Adrenal gland (tissue), 12 donors: ENCODE data around the gene MS4A10. TPM values are rescaled to one million over a fixed set of nuclear protein-coding genes. Genes with fewer than 3 reads are reported as not detected.
"Not testable (repeated sequence)": the region's sequence is repeated elsewhere in the genome, so short reads cannot be mapped to it uniquely, and the experiment has no call there.

Experiments used
- DNase-seq, 7 donors: peaks; one replicate each; pipeline ENCODE4 v3.0.0-alpha.2; 2019 to 2020
- H3K27ac ChIP-seq, 5 donors: fragments of 200-600 bp; sonication (generic) in 4 of 5; 1 replicate in 3 of 5; 2 replicates in 2 of 5; pipeline versions ENCODE4 v1.5.1 to v1.8.0; 2016 to 2020; ENCODE audit warnings: mild to moderate bottlenecking in 1 of 5
- H3K27me3 ChIP-seq: fragments of 200-600 bp; 2 replicates; pipeline ENCODE4 v1.8.0; 2021
- H3K36me3 ChIP-seq, 2 donors: fragments of 200-600 bp; replicated peaks in 1 of 2; 1 replicate in 1 of 2; 2 replicates in 1 of 2; pipeline versions ENCODE4 v1.5.1 to v1.8.0; 2018 to 2022
- H3K4me1 ChIP-seq, 2 donors: fragments of 200-600 bp; replicated peaks in 1 of 2; 1 replicate in 1 of 2; 2 replicates in 1 of 2; pipeline versions ENCODE4 v1.5.1 to v1.8.0; 2018 to 2021
- H3K4me3 ChIP-seq, 4 donors: fragments of 200-600 bp; sonication (generic) in 3 of 4; one replicate each; pipeline ENCODE4 v1.5.1; 2016 to 2018
- H3K9me3 ChIP-seq, 3 donors: fragments of 200-600 bp; sonication (generic) in 1 of 3; replicated peaks in 1 of 3; 1 replicate in 2 of 3; 2 replicates in 1 of 3; pipeline versions ENCODE4 v1.5.1 to v1.8.0; 2016 to 2021
- POLR2A ChIP-seq, 2 donors: fragments of 450-650 bp; IDR thresholded peaks; one replicate each; pipeline ENCODE4 v1.6.1; 2017; ENCODE audit warnings: antibody characterized with exemption in 2 of 2, mild to moderate bottlenecking in 2 of 2, moderate library complexity in 1 of 2
- WGBS, 4 donors: extraction: QIAGEN DNeasy Blood & Tissue Kit in 2 of 4; methylation state at CpG; one replicate each; pipeline versions ENCODE4 v1.1.5 to v1.1.7; 2013 to 2017; 5-methylcytosine and 5-hydroxymethylcytosine counted together
- intact Hi-C, 2 donors: fragments of 100-400 bp; cut with DNase I; formaldehyde crosslinking; loops; one replicate each; pipeline versions ENCODE4 v1.14.1 to v1.15.0; 2022 to 2023
- polyA plus RNA-seq, 3 donors: library from polyadenylated mRNA; stranded (reverse); fragments of 200-250 nt in 2 of 3; fragments of 350-450 nt in 1 of 3; fragmentation: Illumina TruSeq in 1 of 3; extraction: RNeasy Lipid Tissue Mini Kit (QIAGEN cat#74804) in 1 of 3; gene quantifications; one replicate each; pipeline ENCODE4 v1.2.3, GENCODE V29; 2013 to 2014
- total RNA-seq, 9 donors: library from RNA; depleted of rRNA in 4 of 9; stranded (reverse); fragments of >200 nt in 4 of 9; fragments of 120-200 nt in 1 of 9; fragmentation: NEBNext Ultra II Directional in 1 of 9; extraction: Animal tissue kit (Norgen Biotek cat#: 25700) in 1 of 9; gene quantifications; one replicate each; pipeline versions ENCODE4 v1.1.0 to v1.2.4, GENCODE V29; 2013 to 2023
- TF ChIP-seq, protein P1 (sequence below), 6 experiments: fragments of 450-650 bp in 4 of 6; fragments of 200-600 bp in 2 of 6; sonication (generic) in 1 of 6; IDR thresholded peaks; 1 replicate in 5 of 6; 2 replicates in 1 of 6; pipeline versions ENCODE4 v1.5.1 to v1.8.0; 2016 to 2021; ENCODE audit warnings: antibody characterized with exemption in 6 of 6, mild to moderate bottlenecking in 2 of 6, moderate library complexity in 1 of 6
- donor health status: healthy with polysubstance abuse.
- donor health status: Bipolar disorder and iron deficiency.
- donor health status: DM: yes; HTN: yes; CAD: no.
- donor health status: DM: no; HTN: no; CAD: no.
- donor health status: DM: no; HTN: no; CAD: no.
- donor health status: DM: yes; HTN: yes; CAD: no.

The MS4A10 gene
- total and polyA plus RNA-seq, 12 donors = not detected

DNA sequence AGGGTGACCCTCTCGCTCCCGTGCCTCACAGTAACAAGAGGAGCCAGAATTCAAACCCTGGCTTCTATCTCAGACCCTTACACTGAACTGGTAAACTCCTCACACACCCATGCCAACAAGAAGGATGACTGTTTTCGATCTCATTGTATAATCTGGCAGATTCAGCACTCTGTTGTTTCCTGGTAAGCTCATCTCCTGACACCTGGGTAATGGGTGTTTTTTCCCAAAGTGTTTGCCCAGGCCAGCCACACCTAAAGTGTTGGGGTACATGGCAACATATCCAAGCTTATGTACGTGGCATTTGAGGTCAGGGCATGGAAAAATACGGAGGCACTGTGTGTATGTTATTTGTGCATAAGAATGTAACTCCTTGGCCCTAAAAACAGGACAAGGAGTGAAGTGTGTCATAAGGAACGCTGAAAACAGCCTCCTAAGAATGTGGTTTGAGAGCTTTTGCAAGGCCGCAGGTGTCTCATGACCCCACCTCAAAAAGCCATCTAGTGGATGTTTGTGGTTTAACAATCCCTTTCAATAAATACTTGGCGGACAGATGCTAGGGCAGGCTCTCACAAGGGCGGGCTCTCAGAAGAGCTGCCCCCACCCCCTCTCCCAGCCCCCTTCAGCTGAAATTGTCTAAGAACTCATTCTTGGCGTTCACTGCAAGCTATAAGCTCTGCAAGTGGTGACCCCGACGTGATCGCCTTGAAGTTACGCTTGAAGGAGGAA lies 28.7 kb upstream of the MS4A10 start, which contains the start of gene MS4A15:
Gene MS4A15, plus strand, starts transcription at position 561 of the 726 bp plus-strand sequence. CDS start 6,867 bp downstream, outside the sequence.
- TF ChIP-seq, protein P1, sequence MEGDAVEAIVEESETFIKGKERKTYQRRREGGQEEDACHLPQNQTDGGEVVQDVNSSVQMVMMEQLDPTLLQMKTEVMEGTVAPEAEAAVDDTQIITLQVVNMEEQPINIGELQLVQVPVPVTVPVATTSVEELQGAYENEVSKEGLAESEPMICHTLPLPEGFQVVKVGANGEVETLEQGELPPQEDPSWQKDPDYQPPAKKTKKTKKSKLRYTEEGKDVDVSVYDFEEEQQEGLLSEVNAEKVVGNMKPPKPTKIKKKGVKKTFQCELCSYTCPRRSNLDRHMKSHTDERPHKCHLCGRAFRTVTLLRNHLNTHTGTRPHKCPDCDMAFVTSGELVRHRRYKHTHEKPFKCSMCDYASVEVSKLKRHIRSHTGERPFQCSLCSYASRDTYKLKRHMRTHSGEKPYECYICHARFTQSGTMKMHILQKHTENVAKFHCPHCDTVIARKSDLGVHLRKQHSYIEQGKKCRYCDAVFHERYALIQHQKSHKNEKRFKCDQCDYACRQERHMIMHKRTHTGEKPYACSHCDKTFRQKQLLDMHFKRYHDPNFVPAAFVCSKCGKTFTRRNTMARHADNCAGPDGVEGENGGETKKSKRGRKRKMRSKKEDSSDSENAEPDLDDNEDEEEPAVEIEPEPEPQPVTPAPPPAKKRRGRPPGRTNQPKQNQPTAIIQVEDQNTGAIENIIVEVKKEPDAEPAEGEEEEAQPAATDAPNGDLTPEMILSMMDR (IDR thresholded peaks at IDR 0.05) = peak in 1 of 6 experiments; percentile 15
- no peak for TF ChIP-seq POLR2A (IDR thresholded peaks at IDR 0.05)
- Histone ChIP-seq H3K9me3 (no peaks in the 10 kb centered on the region), H3K4me3 (no peak within 1 kb of the TSS), H3K27ac (no peak within 1 kb of the TSS), H3K4me1 (no peaks in the 10 kb centered on the region), H3K36me3 (no peaks in the 10 kb centered on the region), H3K27me3 (no peaks in the 10 kb centered on the region)
- no peak for DNase-seq
- intact Hi-C loops = no loop called here
- WGBS, 4 donors = 55 to 66% (median 62%) methylated on average over 14 of the region's 14 CpGs

DNA sequence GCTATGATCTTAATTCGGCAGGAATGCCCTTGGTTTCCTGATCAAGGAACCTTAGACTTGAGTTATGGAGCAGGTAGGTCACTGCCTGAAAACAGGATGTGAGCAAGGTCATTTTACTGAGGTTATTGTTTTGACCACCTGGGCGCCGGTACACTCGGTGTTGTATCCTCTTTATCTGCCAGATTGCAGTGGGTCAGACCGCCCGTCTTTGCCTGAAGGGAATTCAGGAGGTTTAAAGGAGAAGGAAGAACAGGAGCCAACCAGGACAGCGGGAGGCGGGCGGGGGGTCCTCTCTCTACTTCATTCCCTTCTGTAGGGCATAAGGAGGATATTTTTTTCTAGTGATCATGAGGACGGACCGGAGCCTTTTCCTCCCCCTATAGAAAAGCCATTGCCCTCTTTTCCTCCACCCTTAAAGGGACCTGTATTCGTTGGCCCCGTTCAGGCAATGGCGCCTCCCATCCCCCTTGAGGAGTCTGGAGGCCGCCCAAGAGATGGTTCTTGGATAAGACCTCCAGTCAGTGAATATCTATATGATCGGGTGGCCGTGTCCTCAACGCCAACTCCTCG lies 27.8 kb upstream of the MS4A10 start:
- DNase-seq = no peak
- Histone ChIP-seq H3K27me3 (no peaks in the 10 kb centered on the region), H3K4me3 (no peak overlapping the region), H3K27ac (no peak overlapping the region), H3K4me1 (no peaks in the 10 kb centered on the region), H3K9me3 (no peaks in the 10 kb centered on the region), H3K36me3 (no peaks in the 10 kb centered on the region)
- intact Hi-C loops = no loop called here
- TF ChIP-seq POLR2A (IDR thresholded peaks at IDR 0.05) = no peak
- TF ChIP-seq, protein P1 (IDR thresholded peaks at IDR 0.05) = no peak
- 85 to 93% (median 87%) methylated on average over 19 of the region's 19 CpGs for WGBS, 4 donors

DNA sequence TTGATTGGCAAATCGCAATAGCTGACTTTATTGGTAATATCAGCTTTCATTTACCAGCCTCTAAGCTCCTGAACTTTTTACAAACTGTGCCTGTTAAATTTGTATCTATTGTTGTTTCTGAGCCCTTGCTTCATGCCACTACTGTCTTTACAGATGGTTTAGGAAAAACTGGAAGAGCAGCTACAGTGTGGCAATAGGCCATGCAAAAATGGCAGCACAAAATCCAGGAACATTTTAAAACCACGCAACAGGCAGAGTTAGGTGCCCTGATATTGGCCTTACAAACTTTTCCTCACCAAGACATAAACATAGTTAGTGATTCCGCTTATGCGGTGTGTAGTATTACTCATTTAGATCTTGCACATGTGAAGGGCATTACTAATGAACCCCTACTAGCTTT lies 26.5 kb upstream of the MS4A10 start:
- intact Hi-C loops = not testable (repeated sequence)

DNA sequence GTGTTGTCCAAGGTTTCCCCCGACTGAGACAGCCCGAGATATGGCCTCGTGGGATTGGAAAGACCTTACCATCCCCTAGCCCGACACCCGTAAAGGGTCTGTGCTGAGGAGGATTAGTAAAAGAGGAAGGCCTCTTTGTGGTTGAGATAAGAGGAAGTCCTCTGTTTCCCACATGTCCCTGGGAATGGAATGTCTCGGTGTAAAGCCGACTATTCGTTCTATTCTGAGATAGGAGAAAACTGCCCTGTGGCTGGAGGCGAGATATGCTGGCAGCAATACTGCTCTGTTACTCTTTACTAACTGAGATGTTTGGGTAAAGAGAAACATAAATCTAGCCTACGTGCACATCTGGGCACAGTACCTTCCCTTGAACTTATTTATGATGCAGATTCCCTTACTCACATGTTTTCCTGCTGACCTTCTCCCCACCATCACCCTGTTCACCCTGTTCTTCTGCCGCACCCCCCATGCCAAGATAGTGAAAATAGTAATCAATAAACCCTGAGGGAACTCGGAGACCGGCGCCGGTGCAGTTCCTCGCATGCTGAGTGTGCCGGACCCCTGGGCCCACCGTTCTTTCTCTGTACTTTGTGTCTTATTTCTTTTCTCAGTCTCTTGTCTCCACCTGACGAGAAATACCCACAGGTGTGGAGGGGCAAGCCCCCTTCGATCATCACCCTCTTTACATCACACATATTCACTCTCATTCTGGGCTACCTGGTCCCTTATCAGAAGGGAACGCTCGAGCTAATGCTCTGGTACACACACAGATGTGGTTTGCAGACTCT lies 25.5 kb upstream of the MS4A10 start:
- H3K4me1 ChIP-seq, H3K4me3 ChIP-seq, H3K27ac ChIP-seq, H3K9me3 ChIP-seq, H3K27me3 ChIP-seq, DNase-seq, intact Hi-C loops, H3K36me3 ChIP-seq: not testable (repeated sequence)
- 64 to 78% (median 66%) methylated on average over 22 of the region's 22 CpGs for WGBS, 4 donors

More for the DNA sequence above, 26.5 kb upstream of the MS4A10 start:
- not testable (repeated sequence) for H3K36me3 ChIP-seq, H3K27ac ChIP-seq, H3K27me3 ChIP-seq, H3K4me3 ChIP-seq, H3K9me3 ChIP-seq, DNase-seq, H3K4me1 ChIP-seq
- WGBS, 4 donors = 88 to 92% (median 91%) methylated on average over 4 of the region's 4 CpGs

DNA sequence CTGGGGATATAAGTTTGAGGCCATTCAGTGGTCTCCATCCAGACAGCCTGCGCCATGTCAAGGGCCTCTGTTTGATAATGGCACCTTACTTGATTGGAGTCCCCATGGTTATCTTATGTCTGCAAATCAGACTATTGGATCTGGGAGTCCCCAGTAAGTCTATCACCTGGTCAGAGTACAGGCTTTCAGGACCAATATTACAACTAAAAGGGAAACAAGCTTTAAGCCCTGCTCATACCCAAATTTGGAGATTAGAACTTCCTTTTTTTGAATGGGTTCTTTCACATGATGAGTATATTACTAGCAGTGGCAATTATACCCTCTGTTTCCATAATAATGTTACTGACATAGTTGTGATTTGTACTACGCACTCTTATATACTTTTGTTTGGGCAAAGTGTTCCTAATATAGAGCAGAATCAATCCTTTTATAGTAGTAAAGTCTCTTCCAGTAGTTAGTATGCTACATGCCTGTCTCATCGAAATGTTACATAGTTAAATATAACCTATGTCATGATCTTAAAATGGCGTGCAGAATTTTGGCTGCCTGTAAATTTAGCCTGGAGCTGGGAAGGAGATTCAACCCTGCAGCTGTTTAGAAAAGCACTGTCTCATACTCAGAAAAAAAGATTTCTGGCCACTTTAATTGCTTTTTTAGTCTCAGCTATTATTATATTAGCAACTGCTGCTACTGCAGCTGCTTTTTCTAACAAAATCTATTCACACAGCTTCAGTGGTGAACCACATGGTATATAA lies 23.5 kb upstream of the MS4A10 start:
- 76 to 84% (median 77%) methylated on average over 4 of the region's 4 CpGs for WGBS, 4 donors
- intact Hi-C loops = no loop called here
- Histone ChIP-seq H3K4me3 (no peak overlapping the region), H3K9me3 (no peaks in the 10 kb centered on the region), H3K27me3 (peaks cover 15% of the 10 kb centered on the region), H3K27ac (no peak overlapping the region), H3K4me1 (no peaks in the 10 kb centered on the region), H3K36me3 (no peaks in the 10 kb centered on the region)
- no peak for DNase-seq
- no peak for TF ChIP-seq POLR2A (IDR thresholded peaks at IDR 0.05)
- TF ChIP-seq, protein P1 (IDR thresholded peaks at IDR 0.05) = no peak
